HuH-7 (cell line): ENCODE data around the gene RNF145.
"Not testable (repeated sequence)": the region's sequence is repeated elsewhere in the genome, so short reads cannot be mapped to it uniquely, and the experiment has no call there.

ENCODE experiments used
- DNase-seq: peaks from one replicate; pipeline ENCODE4 v3.0.0; 2011; ENCODE audit warnings: low spot score

Gene RNF145, protein sequence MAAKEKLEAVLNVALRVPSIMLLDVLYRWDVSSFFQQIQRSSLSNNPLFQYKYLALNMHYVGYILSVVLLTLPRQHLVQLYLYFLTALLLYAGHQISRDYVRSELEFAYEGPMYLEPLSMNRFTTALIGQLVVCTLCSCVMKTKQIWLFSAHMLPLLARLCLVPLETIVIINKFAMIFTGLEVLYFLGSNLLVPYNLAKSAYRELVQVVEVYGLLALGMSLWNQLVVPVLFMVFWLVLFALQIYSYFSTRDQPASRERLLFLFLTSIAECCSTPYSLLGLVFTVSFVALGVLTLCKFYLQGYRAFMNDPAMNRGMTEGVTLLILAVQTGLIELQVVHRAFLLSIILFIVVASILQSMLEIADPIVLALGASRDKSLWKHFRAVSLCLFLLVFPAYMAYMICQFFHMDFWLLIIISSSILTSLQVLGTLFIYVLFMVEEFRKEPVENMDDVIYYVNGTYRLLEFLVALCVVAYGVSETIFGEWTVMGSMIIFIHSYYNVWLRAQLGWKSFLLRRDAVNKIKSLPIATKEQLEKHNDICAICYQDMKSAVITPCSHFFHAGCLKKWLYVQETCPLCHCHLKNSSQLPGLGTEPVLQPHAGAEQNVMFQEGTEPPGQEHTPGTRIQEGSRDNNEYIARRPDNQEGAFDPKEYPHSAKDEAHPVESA

DNA sequence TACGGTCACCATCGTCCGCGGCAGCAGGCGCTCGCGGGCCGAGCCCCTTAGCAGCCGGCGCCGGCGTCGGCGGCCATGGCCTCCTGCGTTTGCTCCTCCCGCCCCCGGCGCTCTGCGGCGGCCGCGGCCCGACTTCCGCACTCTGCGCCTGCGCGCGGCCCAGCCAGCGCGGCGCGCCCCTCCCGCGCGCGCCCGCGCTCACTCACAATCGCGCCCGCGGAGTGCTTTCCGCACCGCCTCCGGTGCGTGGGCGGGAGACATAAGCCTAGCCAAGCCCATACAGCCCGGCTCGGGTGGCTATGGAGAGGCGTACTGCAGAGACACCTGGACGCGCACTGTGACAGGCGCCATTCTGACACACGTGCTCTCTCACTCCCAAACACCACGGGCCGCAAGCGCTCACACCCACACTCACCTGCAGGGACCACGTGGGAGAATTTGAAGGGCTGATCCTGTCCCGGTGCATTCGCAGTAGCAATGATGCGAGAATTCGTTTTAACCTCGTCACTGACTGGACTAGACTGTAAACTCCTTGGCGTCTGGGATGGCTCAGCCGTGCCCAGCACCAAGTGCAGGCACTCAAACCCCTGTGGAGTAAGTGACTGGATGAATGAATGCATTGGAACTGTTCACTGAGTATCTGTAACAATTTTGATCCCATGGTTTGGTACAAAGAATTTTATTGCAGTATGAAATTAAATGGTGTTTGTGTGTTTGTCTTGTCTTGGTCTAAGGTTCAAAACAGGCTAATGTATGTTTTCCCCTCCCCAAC, at the start of gene RNF145:
Gene RNF145 (minus strand): TSS at position 116 of the 772 bp plus-strand sequence. CDS start 5,936 bp downstream, outside the sequence.
- DNase-seq = peak; percentile 70

DNA sequence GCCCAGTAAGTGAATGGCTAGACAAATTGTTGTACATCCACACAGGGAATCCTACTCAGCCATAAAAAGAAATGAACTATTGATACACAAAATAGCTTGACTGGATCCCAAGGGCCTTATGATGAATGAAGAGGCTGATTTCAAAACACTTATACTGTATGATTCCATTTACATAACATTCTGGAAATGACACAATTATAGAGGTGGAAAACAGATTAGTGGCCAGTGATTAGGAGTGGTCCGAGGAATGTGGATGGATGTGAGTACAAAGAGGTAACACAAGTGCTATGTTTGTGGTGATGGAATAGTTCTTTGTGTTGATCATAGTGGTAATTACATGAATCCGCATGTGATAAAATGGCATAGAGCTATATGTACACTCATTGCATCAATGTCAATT, 49.0 kb upstream of the RNF145 start:
- no peak for DNase-seq

DNA sequence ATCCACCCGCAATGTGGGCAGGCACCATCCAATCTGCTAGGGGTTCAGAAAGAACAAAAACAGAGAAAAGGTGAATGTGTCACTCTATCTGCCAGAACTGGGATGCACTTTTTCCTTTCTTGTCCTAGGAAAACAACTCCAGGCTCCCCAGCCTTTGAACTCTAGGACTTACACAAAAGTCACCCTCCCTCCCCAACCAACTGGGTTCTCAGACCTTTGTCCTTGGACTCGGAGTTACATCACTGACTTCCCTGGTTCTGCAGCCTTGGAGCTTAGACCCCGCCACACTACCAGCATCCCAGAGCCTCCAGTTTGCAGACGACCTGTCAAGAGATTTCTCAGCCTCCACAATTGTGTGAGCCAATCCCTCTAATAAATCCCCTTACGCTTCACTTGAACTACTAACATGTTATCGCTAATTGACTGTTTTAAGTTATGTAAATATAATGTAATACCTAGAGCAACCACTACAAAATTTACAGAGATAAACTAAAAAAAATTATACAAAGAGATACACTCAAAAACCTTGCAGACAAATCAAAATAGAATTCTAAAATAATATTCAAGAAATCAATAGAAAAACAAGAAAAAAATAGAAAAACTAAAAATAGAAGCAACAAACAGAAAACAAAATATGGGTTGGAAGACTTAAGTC, 48.4 kb upstream of the RNF145 start:
- DNase-seq = peak; percentile 5

DNA sequence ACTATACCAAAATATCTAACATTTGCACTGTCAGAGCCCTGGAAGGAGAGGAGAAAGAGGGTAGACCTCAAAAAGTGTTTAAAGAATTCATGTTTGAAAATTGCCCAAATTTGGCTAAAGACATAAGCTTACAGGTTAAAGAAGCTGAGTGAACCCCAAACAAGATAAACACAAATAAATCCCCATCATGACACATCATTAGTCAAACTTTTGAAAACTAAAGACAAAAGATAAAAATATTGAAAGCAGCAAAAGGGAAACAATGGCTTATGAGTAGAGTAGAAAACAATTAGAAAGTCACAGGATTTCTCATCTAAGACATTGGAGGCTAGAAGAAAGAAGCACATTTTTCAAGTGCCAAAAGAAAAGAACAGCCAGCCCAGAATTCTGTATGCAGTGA, 47.7 kb upstream of the RNF145 start:
- DNase-seq = no peak

DNA sequence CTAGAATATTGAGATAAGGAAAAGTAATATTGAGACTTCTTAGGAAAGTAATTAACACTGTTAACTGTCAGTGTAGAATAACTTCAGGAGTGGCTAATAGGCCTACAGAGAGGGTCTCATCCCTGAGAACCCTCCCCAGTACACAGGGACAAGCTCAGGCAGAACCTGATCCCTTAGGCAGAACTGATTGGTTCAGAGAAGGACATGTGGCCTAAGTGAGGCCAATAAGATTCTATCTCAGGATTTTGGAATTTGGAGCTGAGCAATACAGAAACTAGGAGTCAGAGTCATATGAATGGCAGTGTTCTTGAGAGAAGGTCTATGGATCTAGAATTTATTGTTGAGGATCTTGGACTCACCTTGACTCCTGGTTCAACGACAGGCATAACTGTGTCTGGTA, 42.8 kb upstream of the RNF145 start:
- no peak for DNase-seq

DNA sequence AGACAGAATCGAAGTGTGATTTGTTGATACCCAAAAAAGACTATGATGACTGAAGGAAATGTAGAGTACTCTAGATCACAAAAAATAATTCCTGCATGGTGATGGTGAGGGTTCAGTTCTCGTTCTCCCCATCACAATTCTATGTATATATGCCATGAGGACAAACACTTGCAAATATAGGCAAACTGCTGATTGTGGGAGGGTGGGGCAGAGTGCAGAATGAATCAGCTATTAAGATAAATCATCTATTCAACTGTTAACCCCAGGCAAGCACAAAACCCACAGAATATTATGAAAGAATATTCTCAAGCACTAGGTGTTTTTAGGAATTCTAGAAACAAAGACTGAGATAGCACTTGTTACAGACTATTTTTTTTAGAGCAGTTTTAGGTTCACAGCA, 39.8 kb upstream of the RNF145 start:
- DNase-seq = no peak

DNA sequence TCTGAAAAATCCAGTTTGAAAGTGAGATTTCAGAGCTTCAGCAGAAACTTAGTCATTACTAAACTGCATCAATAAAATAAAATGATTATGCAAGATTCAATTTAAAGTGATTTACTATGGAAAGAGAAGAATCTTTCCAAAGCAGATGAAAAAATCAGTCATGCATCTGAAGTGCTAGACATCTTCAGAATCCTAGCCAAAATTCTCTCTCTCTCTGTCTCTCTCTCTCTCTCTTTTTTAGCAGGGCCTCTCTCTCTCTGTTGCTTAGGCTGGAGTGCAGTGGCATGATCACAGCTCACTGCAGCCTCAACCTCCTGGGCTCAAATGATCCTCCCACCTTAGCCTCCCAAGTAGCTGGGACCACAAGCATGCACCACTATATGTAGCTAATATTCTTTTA, 35.5 kb upstream of the RNF145 start:
- DNase-seq = no peak

DNA sequence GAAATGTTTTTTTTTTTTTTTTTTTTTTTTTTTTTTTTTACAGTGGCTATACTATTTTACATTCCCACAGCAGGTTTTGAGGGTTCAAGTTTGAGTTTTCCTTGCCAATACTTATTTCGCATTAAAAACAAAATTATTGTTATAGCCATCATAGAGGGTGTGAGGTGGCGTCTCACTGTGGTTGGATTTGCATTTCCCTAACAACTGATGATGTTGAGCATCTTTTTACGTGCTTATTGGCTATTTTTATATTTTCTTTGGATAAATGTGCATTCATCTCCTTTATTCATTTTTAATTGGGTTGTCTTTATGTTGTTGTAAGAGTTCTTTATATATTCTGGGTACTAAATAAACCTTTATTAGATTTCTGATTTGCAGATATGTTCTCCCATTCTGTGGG, 34.8 kb upstream of the RNF145 start:
- DNase-seq = no peak

DNA sequence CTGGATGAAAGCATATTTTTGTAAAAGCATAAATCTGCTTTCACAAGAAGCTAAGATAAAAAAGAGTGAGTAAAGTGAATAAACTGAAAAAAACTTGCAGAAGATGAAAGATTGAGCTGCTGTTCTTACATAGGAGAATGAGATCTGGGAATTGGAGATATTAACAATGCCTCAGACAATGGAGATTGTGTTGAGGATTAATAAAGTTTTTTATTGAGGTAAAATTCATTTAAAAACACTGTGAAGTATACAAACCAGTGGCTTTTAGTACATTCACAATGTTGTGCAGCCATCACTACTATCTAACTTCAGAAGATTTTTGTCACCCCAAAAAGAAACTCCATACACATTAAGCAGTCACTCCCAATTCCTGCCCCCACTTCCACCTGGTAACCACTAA, 34.0 kb upstream of the RNF145 start:
- DNase-seq = no peak

DNA sequence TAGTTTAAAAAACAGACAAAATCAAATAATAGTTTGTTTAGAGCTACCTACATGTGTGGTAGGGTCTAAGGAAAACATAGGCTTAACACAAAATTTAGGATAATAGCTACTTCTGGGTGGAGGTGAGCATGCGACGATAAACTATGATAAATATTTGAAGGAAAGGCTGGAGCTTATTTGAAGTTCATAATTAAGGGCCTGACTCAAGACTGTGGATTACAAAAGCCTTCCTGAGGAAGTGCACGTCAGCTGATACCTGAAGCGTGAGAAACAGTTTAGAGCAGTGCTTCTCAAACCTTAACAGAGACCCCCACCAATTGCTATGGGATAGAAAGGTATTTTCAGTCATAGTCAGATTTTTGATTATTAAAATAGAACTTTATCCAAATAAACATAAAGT, 33.3 kb upstream of the RNF145 start:
- DNase-seq = no peak

DNA sequence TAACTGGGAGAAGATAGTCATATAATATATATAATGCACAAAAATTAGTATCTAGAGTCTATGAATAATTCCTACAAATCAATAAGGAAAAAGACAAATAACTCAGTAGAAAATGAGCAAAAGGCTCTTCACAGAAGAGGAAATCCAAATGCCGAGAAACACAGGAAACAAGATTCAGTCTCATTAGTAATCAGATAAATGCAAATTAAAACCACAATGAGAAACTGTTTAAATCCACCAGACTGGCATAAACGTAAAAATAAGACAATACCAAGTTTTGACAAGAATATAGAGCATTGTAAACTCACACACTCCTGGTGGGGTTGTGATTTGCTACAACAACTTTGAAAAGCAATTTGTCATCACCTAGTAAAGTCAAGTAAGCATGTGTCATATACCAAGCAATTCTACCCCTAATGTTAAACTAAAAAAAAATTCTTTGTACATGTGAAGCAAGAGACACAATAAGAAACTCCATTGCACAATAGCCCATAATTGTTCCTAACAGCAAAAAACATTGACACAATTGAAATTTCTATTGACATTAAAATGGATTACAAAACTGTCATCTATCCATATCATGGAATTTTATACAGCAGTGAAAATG, 32.7 kb upstream of the RNF145 start:
- DNase-seq = no peak

DNA sequence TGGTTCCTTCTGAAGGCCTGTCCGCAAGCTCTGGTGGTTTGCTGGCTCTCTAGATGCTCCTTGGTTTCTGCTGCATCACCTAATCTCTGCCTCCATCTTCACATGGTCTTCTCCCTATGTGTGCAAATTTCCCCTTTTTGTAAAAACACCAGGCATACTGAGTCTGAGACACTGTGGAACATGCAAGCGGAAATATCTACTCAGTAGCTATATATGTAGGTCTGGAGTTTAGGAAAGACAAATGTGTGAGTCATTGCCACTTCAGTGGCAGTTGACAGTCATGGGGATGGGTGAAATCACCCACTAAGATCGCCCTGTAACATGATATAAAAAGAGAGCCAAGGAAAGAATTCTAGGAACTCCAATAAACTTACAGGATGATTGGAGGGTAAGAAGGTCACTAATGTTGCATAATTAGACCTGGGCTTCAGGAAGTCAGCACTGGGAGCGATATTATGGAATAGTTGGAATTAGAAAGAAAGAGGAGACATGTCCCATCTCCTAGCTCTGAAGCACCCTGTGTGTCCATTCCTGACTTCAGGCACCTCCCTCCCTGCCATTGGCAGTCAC, 31.0 kb upstream of the RNF145 start:
- no peak for DNase-seq

DNA sequence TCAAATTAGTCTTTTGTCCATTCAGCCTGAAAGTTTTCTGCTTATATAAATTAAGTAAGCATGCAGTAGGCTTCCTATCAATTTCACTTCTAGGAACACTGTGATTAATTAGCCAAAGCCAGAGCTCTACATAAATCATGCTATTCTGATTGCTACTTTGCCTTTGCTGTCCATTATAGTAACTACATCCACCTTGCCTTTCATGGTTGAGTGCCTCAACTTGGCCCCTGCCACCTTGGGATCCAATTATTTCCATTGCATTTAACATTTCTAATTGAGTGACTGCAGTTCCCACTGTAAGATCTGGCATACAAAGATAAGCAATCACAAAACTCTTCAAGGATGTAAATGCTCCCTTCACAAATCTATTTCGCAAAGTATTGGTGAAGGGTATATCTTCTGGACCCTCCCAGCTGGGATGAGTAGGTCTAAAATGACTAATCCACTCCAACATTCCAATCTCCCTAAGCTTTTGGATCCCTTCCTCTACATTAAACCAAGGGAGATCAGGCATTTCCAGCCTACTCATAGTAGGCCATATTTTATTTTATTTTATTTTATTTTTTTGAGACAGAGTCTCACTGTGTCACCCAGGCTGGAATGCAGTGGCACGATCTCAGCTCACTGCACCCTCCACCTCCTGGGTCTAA, 26.6 kb upstream of the RNF145 start:
- not testable (repeated sequence) for DNase-seq

DNA sequence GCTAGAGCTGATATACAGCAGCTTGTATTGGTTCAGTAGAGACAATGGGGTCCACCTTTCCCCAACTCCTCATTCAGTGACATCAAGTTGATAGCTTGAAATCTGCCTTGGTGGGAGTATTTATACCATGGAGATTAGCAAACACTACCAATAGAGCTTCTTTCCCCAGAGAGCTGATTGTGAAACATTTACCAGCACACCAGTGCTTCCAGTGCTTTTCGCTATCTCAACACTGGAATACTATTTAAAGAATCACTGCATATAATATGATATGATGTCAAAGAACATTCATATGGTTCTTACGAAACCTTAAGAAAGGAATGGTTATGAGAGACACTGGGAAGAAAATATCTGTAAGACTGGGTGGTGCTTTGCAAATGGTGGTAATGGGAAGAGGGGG, 21.8 kb upstream of the RNF145 start:
- DNase-seq = no peak

DNA sequence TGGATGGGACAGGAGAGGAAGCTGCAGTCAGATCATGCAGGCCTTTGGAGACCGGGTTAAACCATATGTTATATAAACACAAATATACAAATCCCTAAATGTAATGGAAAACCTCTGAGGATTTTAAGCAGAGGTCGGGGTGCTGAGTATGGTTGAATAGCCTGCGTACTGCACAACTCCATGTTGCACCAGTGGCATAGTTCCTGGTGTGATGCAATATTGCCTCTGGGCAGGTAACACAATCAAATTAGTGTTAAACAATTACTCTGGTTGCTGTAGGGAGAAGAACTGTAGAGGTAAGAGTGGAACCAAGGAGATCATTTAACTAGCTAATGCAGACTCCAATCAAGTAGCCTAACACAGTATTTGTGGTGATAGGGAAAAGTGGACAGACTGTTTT, 21.3 kb upstream of the RNF145 start:
- DNase-seq = no peak

DNA sequence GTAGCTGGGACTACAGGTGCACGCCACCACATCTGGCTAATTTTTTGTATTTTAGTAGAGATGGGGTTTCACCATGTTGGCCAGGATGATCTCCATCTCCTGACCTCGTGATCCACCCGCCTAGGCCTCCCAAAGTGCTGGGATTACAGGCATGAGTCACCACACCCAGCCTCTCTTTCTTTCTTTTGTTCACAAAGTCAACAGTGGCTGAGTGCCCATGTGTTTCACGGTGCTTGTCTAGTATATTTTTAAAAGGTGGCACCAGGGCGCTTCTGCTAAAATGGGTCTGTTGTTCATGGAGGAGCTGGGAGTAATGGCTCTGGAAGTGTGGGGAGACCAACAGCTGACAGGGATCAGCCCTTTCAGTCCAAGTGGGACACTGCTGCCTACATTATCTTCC, 18.7 kb upstream of the RNF145 start:
- DNase-seq = not testable (repeated sequence)

DNA sequence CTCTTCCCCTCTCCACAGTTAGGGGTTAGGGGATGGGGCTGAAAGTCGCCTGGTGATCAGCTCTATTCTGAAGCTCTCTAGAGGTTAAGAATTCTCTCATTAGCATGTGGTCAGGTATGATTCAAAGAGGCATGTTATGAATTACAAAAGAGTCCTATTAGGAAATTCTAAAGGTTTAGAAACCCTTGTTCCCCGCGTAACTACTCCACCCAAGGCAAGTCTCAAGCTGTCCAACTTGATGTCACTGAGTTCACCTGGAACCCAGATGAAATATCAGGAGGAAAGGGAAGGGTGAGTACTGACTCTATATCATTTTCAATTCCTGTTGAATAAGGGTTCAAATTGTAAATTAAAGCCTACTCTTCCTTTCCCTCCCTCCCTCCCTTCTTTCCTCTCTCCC, 18.1 kb upstream of the RNF145 start:
- DNase-seq = no peak

DNA sequence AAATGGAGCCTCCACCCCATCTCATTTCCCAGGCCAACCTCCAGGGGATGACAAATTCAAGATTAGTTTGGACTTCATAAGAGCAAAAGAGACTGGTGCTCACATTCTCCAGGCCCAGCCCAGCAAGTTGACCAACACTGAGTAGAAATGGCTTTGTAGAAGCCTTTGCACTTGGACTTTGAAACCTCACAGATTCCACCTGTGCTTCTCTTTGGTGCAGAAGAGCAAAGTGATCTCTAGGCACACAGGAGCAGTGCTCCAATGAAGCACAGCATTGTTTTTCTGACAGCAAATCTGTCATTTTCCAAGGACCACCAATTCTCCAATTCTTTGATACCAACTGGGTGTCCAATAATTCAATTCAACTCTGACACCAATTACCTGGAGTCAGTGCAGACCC, 17.1 kb upstream of the RNF145 start:
- no peak for DNase-seq

DNA sequence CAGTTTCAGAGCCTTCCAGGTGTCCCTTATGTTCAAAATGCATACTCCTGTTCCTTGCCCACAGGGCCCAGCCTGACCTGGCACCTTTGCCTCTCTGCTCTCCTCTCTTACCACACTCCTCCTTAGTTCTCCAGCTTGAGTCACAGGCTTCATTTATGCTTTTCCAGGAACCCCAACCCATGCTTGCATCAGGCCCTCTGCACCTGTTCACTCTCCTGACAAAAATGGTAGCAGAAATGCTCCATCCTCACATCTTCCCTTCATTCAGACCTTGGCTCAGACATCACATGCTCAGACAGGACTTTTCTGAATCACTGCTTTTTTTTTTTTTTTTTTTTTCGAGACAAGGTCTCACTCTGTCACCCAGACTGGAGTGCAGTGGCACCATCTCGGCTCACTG, 15.1 kb upstream of the RNF145 start:
- no peak for DNase-seq

DNA sequence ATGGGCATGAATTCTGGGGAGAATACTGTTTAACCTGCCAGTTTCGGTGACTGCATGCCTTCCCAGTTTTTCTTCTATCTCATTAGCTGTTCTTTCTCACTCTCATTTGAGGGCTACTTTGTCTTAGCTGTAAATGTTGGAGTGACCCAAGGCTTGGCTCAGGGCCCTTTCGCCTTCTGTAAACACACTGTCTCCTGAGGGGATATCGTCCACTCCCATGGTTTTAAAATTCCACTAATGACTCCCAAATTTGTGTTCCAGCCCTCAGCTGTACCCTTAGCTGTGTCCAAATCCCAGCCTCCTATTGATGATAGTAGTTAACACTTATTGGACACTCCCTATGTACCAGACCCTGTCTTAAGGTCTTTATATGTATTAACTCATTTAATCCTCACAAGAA, 14.1 kb upstream of the RNF145 start:
- no peak for DNase-seq

DNA sequence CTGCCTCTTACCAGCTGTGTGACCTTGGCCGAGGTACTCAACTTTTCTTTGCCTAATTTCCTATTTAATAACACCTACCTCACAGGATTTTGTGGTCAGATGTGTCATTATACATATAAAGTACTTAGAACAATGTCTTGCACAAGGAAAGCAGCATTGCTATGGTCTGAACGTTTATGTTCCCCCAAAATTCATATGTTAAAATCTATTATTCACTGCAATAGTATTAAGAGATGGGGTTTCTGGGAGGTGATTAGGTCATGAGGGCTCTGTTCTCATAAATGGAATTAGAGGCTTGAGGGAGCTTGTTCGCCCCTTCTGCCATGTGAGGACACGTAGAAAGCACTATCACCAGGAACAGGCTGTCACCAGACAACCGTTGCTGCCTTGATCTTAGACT, 10.9 kb upstream of the RNF145 start:
- no peak for DNase-seq
